Keratinocyte (primary cell): Measurements from ENCODE around the gene TSPAN8. TPM values are rescaled to one million over a fixed set of nuclear protein-coding genes. Genes with fewer than 3 reads are reported as not detected.

Source experiments
- DNase-seq: peaks from one replicate; pipeline ENCODE4 v3.0.0-alpha.2; 2011; ENCODE audit warnings: low read depth, missing footprints, low spot score
- FAIRE-seq: peaks from 2 replicates; lab custom pipeline; 2011; peaks lifted over from hg19 to GRCh38; lab: Jason Lieb, UNC
- H2AFZ ChIP-seq: 2 replicates; pipeline ENCODE4 v1.6.0; 2012; ENCODE audit warnings: low read length, control low read depth, inconsistent platforms; ENCODE audit not compliant: control insufficient read depth
- H3K27ac ChIP-seq: 2 replicates; pipeline ENCODE4 v1.5.1; 2011; ENCODE audit warnings: low read length; ENCODE audit not compliant: control insufficient read depth, insufficient read depth
- H3K27me3 ChIP-seq: 3 replicates; pipeline ENCODE4 v1.6.0; 2011; ENCODE audit warnings: low read length; ENCODE audit not compliant: control insufficient read depth, insufficient read depth; ENCODE audit errors: extremely low read depth
- H3K36me3 ChIP-seq, 2 experiments: 2 replicates in 1 of 2; 3 replicates in 1 of 2; pipeline ENCODE4 v1.5.1; 2011; ENCODE audit warnings: low read length in 2 of 2, mild to moderate bottlenecking in 1 of 2; ENCODE audit not compliant: control insufficient read depth in 2 of 2, insufficient read depth in 2 of 2; ENCODE audit errors: extremely low read depth in 1 of 2
- H3K4me1 ChIP-seq: 3 replicates; pipeline ENCODE4 v1.5.1; 2011; ENCODE audit warnings: low read length; ENCODE audit not compliant: control insufficient read depth, insufficient read depth; ENCODE audit errors: extremely low read depth
- H3K4me2 ChIP-seq: 3 replicates; pipeline ENCODE4 v1.6.0; 2011; ENCODE audit warnings: low read depth, low read length; ENCODE audit not compliant: control insufficient read depth, insufficient read depth; ENCODE audit errors: extremely low read depth
- H3K4me3 ChIP-seq, 3 experiments: fragments of 200-600 bp in 1 of 3; sonication (generic) in 1 of 3; 2 replicates in 2 of 3; 3 replicates in 1 of 3; pipeline ENCODE4 v1.5.1; 2011 to 2016; ENCODE audit warnings: low read length in 3 of 3, mild to moderate bottlenecking in 3 of 3, control low read depth in 2 of 3, inconsistent platforms in 1 of 3, low read depth in 1 of 3, mixed read lengths in 1 of 3, mixed run types in 1 of 3, moderate library complexity in 1 of 3; ENCODE audit not compliant: control insufficient read depth in 2 of 3, insufficient read depth in 2 of 3; ENCODE audit errors: extremely low read depth in 1 of 3
- H3K79me2 ChIP-seq: 2 replicates; pipeline ENCODE4 v1.6.0; 2012; ENCODE audit warnings: low read length; ENCODE audit not compliant: control insufficient read depth, insufficient read depth
- H3K9ac ChIP-seq: 3 replicates; pipeline ENCODE4 v1.6.0; 2011; ENCODE audit warnings: low read length; ENCODE audit not compliant: control insufficient read depth, insufficient read depth; ENCODE audit errors: extremely low read depth
- H3K9me1 ChIP-seq: 3 replicates; pipeline ENCODE4 v1.6.0; 2011; ENCODE audit warnings: low read length; ENCODE audit not compliant: control insufficient read depth, insufficient read depth; ENCODE audit errors: extremely low read depth
- H3K9me3 ChIP-seq: 2 replicates; pipeline ENCODE4 v1.5.1; 2012; ENCODE audit warnings: low read depth, low read length; ENCODE audit not compliant: control insufficient read depth
- H4K20me1 ChIP-seq: 3 replicates; pipeline ENCODE4 v1.6.0; 2011; ENCODE audit warnings: low read length; ENCODE audit not compliant: control insufficient read depth, insufficient read depth; ENCODE audit errors: extremely low read depth
- CTCF ChIP-seq, 3 experiments: IDR thresholded peaks in 1 of 3; conservative IDR thresholded peaks in 1 of 3; optimal IDR thresholded peaks in 1 of 3; 2 replicates in 2 of 3; 3 replicates in 1 of 3; pipeline versions ENCODE3 to v1.5.1; 2011; ENCODE audit warnings: low read length in 3 of 3, mild to moderate bottlenecking in 3 of 3, moderate library complexity in 2 of 3, control low read depth in 1 of 3, inconsistent platforms in 1 of 3; ENCODE audit not compliant: insufficient read depth in 2 of 3; ENCODE audit errors: extremely low read depth in 1 of 3
- EZH2 ChIP-seq: IDR thresholded peaks from one replicate; pipeline ENCODE4 v1.6.1; 2012; ENCODE audit warnings: inconsistent platforms, mild to moderate bottlenecking, low read length, moderate library complexity
- dilution Hi-C: fragments of 300-500 bp; cut with MboI; formaldehyde crosslinking; loops from one replicate; pipeline ENCODE4 v1.7.0; 2020; ENCODE audit warnings: low sequenced_read_pairs; ENCODE audit not compliant: extremely low pct_ligation_motif_present
- polyA minus RNA-seq, 3 experiments: library from RNA; depleted of rRNA, polyadenylated mRNA; stranded (reverse); fragments of >200 nt; gene quantifications; 1 replicate in 1 of 3; 2 replicates in 1 of 3; 3 replicates in 1 of 3; pipeline ENCODE4 v1.2.3, GENCODE V29; 2011
- polyA plus RNA-seq, 5 experiments: library from polyadenylated mRNA; depleted of rRNA in 3 of 5; stranded (reverse) in 3 of 5; stranded (forward) in 1 of 5; unstranded in 1 of 5; fragments of >200 nt; gene quantifications; 1 replicate in 1 of 5; 2 replicates in 3 of 5; 3 replicates in 1 of 5; pipeline versions ENCODE4 v1.2.1 to v1.2.3, GENCODE V29; 2011 to 2012; ENCODE audit warnings: missing spikeins in 2 of 5, low read depth in 1 of 5, low replicate concordance in 1 of 5

Gene TSPAN8
- polyA plus RNA-seq (0.05 TPM in 1 of 3 replicates, not detected in the others), polyA minus RNA-seq (not detected in 3 replicates)
- not detected for polyA plus RNA-seq (2011; ENCODE audit: low read depth)
- polyA plus RNA-seq (2011; cell fraction: cytosol; rRNA removed), result 0.06 TPM in 1 of 2 replicates, not detected in the other
- not detected in 2 replicates for polyA plus RNA-seq (2011; cell fraction: nucleus; rRNA removed)
- polyA plus RNA-seq (2012; ENCODE audit: low replicate concordance), result not detected in 2 replicates
- not detected for polyA minus RNA-seq (2011; cell fraction: cytosol; rRNA and poly(A)+ RNA removed)
- polyA minus RNA-seq (2011; cell fraction: nucleus; rRNA and poly(A)+ RNA removed), result 0.42 TPM in 1 of 2 replicates, not detected in the other

- Histone ChIP-seq H3K4me1 (no peaks in the 10 kb centered on the region), H3K36me3 (no peaks in the 10 kb centered on the region), H3K4me3 (no peak within 1 kb of the TSS), H3K27ac (no peak within 1 kb of the TSS), H3K9ac (no peak within 1 kb of the TSS), H3K27me3 (no peaks in the 10 kb centered on the region), H3K4me2 (no peak within 1 kb of the TSS), H3K9me1 (no peaks in the 10 kb centered on the region), H2AFZ (no peak within 1 kb of the TSS), H3K9me3 (no peaks in the 10 kb centered on the region), H4K20me1 (no peaks in the 10 kb centered on the region), H3K79me2 (no peaks in the 10 kb centered on the region)
- DNase-seq (no peak), FAIRE-seq (no peak)
- dilution Hi-C loops, result no loop called here
- no peak for TF ChIP-seq CTCF (optimal IDR thresholded peaks at IDR 0.05 in 1 of 3, IDR thresholded peaks at IDR 0.05 in 1 of 3, conservative IDR thresholded peaks at IDR 0.05 in 1 of 3; ENCODE audit: extremely low read depth in 1 of 3, insufficient read depth in 2 of 3, low read length in 3 of 3)
- TF ChIP-seq EZH2, result no peak
These were observed at the start of gene TSPAN8 for GRCh38 chr12:71157601-71158233. TSS of gene TSPAN8 (minus strand) at chr12:71157999. CDS start at chr12:71157678, 321 bp downstream.

DNA sequence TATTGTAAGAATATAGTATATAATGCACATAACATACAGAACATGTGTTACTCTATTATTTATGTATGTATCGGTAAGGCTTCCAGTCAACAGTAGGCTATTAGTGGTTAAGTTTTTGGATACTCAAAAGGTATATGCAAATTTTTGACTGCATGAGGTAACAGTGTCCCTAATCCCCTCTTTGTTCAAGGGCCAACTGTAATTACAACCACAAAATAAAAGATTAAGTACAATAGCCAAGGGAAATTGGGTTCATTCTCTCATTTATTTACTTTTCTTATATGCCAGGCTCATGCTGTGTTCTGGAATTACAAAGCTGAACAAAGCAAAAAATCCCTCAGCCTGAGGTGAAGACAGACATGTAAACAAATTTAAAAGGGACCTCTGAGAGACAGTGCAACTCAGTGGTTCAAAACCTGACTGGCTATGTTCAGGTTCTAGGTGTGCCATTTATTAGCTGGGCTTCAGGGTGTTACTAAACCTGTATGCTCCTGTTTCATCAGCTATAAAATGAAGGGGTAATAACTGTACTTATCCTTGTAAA is 43.4 kb upstream of the TSPAN8 start:
- no peak overlapping the region for H3K4me3 ChIP-seq
- H3K36me3 ChIP-seq, result no peaks in the 10 kb centered on the region

More for the DNA sequence above, 43.4 kb upstream of the TSPAN8 start:
- Histone ChIP-seq H2AFZ (no peak overlapping the region), H3K79me2 (no peaks in the 10 kb centered on the region), H3K4me1 (no peaks in the 10 kb centered on the region), H3K9me1 (no peaks in the 10 kb centered on the region), H3K27me3 (no peaks in the 10 kb centered on the region), H3K9ac (no peak overlapping the region), H4K20me1 (no peaks in the 10 kb centered on the region), H3K27ac (no peak overlapping the region), H3K4me2 (no peak overlapping the region), H3K9me3 (no peaks in the 10 kb centered on the region)
- DNase-seq (no peak), FAIRE-seq (no peak)
- dilution Hi-C loops, result no loop called here
- TF ChIP-seq EZH2 (no peak), CTCF (optimal IDR thresholded peaks at IDR 0.05 in 1 of 3, IDR thresholded peaks at IDR 0.05 in 1 of 3, conservative IDR thresholded peaks at IDR 0.05 in 1 of 3; ENCODE audit: extremely low read depth in 1 of 3, insufficient read depth in 2 of 3, low read length in 3 of 3) (no peak)
